ENCODE data around the gene GYG2.
"Not testable (repeated sequence)": the region's sequence is repeated elsewhere in the genome, so short reads cannot be mapped to it uniquely, and the experiment has no call there.

The GYG2 gene

DNA sequence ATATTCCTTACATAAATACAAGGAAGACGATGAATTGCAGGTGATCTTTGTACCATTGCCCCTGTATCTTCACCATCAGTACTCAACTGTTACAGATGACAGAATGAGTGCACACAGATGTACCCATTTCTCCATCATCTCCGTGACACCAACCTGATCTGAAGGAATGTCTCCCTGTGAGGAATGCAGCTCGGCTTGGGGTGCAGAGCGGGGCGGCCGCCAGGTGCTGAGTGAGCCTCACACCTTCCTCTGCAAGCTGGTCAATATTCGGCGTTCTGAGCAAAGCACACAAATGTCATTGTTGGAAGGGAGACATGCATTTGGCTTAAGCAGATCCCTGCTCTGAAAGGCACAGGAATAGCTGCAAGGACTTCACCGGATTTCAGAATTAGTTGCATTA is 93.0 kb downstream of the GYG2 start:
- no peak overlapping the region for H3K27ac ChIP-seq (ENCODE audit: low read depth, low read length)
- H3K36me3 ChIP-seq (ENCODE audit: low read length): no peaks in the 10 kb centered on the region
- no peaks in the 10 kb centered on the region for H3K9me2 ChIP-seq (replicated peaks; ENCODE audit: insufficient read depth, low read length)
- H3K4me2 ChIP-seq (ENCODE audit: low read depth, low read length, poor library complexity, severe bottlenecking): no peak overlapping the region
- no peak for TF ChIP-seq EZH2phosphoT487 (conservative IDR thresholded peaks at IDR 0.05; ENCODE audit: low read length)
- TF ChIP-seq CTCF (IDR thresholded peaks at IDR 0.05; ENCODE audit: insufficient read depth, low read length, poor library complexity, severe bottlenecking): no peak
- no peak overlapping the region for H3K9ac ChIP-seq (ENCODE audit: low read length)
- no peaks in the 10 kb centered on the region for H3K79me2 ChIP-seq (ENCODE audit: insufficient read depth, low read length)
- H3F3A ChIP-seq (ENCODE audit: insufficient read depth): no peaks in the 10 kb centered on the region
- H3K9me3 ChIP-seq (ENCODE audit: insufficient read depth, low read length): no peaks in the 10 kb centered on the region
- H3K4me3 ChIP-seq (ENCODE audit: insufficient read depth, low read length, poor library complexity, severe bottlenecking): no peak overlapping the region
- H3K27me3 ChIP-seq (ENCODE audit: low read length): no peaks in the 10 kb centered on the region
- H2AFZ ChIP-seq (ENCODE audit: low read depth, low read length, severe bottlenecking): no peak overlapping the region
- no peaks in the 10 kb centered on the region for H4K20me1 ChIP-seq (ENCODE audit: low read depth, low read length)

DNA sequence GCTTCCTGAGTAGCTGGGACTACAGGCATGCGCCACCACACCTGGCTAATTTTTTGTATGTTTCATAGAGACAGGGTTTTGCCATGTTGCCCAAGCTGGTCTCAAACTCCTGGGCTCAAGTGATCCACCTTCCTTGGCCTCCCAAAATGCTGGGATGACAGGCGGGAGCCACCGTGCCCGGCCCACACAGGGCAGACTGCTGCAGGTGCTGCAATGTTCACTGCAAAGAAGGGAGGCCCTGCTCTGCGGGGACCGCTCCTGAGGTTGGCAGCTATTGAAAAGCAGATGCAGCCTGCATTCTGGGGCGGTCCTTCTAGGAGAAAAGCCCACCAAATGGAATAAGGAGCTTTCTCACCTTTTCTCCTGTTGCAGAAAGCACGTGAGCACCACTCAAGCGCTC is 95.4 kb downstream of the GYG2 start:
- Histone ChIP-seq H3K27me3 (ENCODE audit: low read length) (no peaks in the 10 kb centered on the region), H3K9me2 (replicated peaks; ENCODE audit: insufficient read depth, low read length) (no peaks in the 10 kb centered on the region), H3K27ac (ENCODE audit: low read depth, low read length) (no peak overlapping the region), H3K79me2 (ENCODE audit: insufficient read depth, low read length) (no peaks in the 10 kb centered on the region), H3K4me2 (ENCODE audit: low read depth, low read length, poor library complexity, severe bottlenecking) (no peak overlapping the region), H3K36me3 (ENCODE audit: low read length) (no peaks in the 10 kb centered on the region), H3K9me3 (ENCODE audit: insufficient read depth, low read length) (no peaks in the 10 kb centered on the region), H3K9ac (ENCODE audit: low read length) (no peak overlapping the region), H4K20me1 (ENCODE audit: low read depth, low read length) (no peaks in the 10 kb centered on the region), H2AFZ (ENCODE audit: low read depth, low read length, severe bottlenecking) (no peak overlapping the region), H3K4me3 (ENCODE audit: insufficient read depth, low read length, poor library complexity, severe bottlenecking) (no peak overlapping the region), H3F3A (ENCODE audit: insufficient read depth) (no peaks in the 10 kb centered on the region)
- TF ChIP-seq CTCF (IDR thresholded peaks at IDR 0.05; ENCODE audit: insufficient read depth, low read length, poor library complexity, severe bottlenecking) (no peak), EZH2phosphoT487 (conservative IDR thresholded peaks at IDR 0.05; ENCODE audit: low read length) (no peak)

DNA sequence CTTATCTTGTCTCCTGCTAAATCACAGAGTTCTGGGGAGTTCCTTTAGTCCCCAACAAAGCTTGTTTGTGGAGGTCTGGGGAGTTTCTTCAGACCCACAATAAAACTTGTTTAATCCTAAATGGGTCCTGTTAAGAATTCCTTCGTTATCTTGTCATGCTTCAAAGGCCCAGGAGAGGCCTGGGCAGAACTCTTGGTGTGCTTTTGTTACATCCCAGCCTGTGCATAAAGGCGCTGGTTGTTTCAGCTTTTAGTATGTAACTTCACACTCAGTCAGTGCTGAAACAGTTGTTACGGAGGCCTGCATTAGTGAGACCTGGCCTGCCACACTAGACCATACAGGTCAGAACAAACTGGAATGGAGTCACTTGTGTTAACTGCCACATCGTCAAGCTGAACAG is 97.5 kb downstream of the GYG2 start:
- not testable (repeated sequence) for H3K9me2 ChIP-seq (replicated peaks; ENCODE audit: insufficient read depth, low read length)

DNA sequence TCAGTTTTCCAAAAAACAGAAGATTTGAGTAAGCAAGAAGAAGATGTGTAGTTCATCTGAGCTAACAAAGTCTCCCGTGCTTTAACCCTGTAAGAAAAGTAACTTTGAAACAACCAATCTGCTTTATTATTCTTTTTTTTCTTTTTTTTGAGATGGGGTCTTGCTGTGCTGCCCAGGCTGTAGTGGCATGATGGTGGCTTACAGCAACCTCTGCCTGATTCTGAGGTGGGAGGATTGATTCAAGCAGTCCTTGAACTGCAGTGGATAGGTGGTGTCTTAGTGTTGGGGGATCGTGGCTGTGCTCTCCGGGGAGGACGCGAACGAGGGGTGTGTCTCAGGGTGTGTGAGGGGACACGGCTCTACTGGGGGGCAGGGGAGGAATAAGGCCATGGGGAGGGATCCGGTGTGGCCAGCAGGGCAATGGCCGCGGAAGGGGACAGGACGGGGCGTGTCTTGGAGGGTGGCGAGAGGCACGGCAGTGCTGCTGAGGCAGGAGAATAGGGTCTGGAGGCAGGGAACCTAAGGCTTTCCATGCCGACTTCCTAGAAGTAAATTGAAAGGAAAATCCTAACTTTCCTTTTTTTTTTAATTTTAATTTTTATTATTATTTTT is 98.0 kb downstream of the GYG2 start:
- TF ChIP-seq EZH2phosphoT487 (conservative IDR thresholded peaks at IDR 0.05; ENCODE audit: low read length): no peak
- TF ChIP-seq CTCF (IDR thresholded peaks at IDR 0.05; ENCODE audit: insufficient read depth, low read length, poor library complexity, severe bottlenecking): no peak
- Histone ChIP-seq H3K9ac (ENCODE audit: low read length) (no peak overlapping the region), H3K4me3 (ENCODE audit: insufficient read depth, low read length, poor library complexity, severe bottlenecking) (no peak overlapping the region), H3K4me2 (ENCODE audit: low read depth, low read length, poor library complexity, severe bottlenecking) (no peak overlapping the region), H3K79me2 (ENCODE audit: insufficient read depth, low read length) (no peaks in the 10 kb centered on the region), H4K20me1 (ENCODE audit: low read depth, low read length) (no peaks in the 10 kb centered on the region), H2AFZ (ENCODE audit: low read depth, low read length, severe bottlenecking) (no peak overlapping the region), H3K27ac (ENCODE audit: low read depth, low read length) (no peak overlapping the region), H3K27me3 (ENCODE audit: low read length) (no peaks in the 10 kb centered on the region), H3K36me3 (ENCODE audit: low read length) (no peaks in the 10 kb centered on the region), H3K9me3 (ENCODE audit: insufficient read depth, low read length) (no peaks in the 10 kb centered on the region), H3K9me2 (replicated peaks; ENCODE audit: insufficient read depth, low read length) (no peaks in the 10 kb centered on the region), H3F3A (ENCODE audit: insufficient read depth) (no peaks in the 10 kb centered on the region)

More for the DNA sequence above, 97.5 kb downstream of the GYG2 start:
- H3K9ac ChIP-seq (ENCODE audit: low read length); H3K79me2 ChIP-seq (ENCODE audit: insufficient read depth, low read length); H3K9me3 ChIP-seq (ENCODE audit: insufficient read depth, low read length); H4K20me1 ChIP-seq (ENCODE audit: low read depth, low read length); H3K27me3 ChIP-seq (ENCODE audit: low read length); H2AFZ ChIP-seq (ENCODE audit: low read depth, low read length, severe bottlenecking); H3F3A ChIP-seq (ENCODE audit: insufficient read depth); H3K27ac ChIP-seq (ENCODE audit: low read depth, low read length); H3K4me2 ChIP-seq (ENCODE audit: low read depth, low read length, poor library complexity, severe bottlenecking); H3K36me3 ChIP-seq (ENCODE audit: low read length); H3K4me3 ChIP-seq (ENCODE audit: insufficient read depth, low read length, poor library complexity, severe bottlenecking): not testable (repeated sequence)

All from SU-DHL-6 (cell line).